NCI-H2029 treated with DMSO at 0.1 percent for 48 hours (cell line): ENCODE data around the gene TFE3.
A peak's percentile ranks its signal among the peaks of the same experiment; 100 is the strongest.

Source experiments
- DNase-seq: peaks from one replicate; lab custom pipeline; 2025; lab: John Stamatoyannopoulos, UW

TFE3 gene

GRCh38 chrX:49060914-49061313 is 17.8 kb upstream of the TFE3 start:
- DNase-seq, result no peak

- no peak for DNase-seq
Measured at GRCh38 chrX:49059681-49060085, 16.5 kb upstream of the TFE3 start.

- DNase-seq, result no peak
Measured at GRCh38 chrX:49059201-49059600, 16.0 kb upstream of the TFE3 start.

- DNase-seq, result no peak
Measured at GRCh38 chrX:49058794-49059193, 15.6 kb upstream of the TFE3 start, which contains the start of gene CCDC120. TSS of gene CCDC120 (plus strand) at chrX:49058999. CDS start at chrX:49062042, 3,043 bp downstream.

GRCh38 chrX:49054073-49054762 is 11.1 kb upstream of the TFE3 start:
- no peak for DNase-seq

GRCh38 chrX:49053223-49054072 is 10.3 kb upstream of the TFE3 start:
- no peak for DNase-seq

GRCh38 chrX:49043987-49044281 is 777 bp upstream of the TFE3 start:
- no peak for DNase-seq

- no peak for DNase-seq
Measured at GRCh38 chrX:49042581-49043219, 457 bp downstream of the TFE3 start.

GRCh38 chrX:49041744-49042580 is 1.2 kb downstream of the TFE3 start:
- DNase-seq, result no peak

GRCh38 chrX:49040376-49040955 is 2.7 kb downstream of the TFE3 start:
- DNase-seq, result no peak

- DNase-seq, result no peak
Measured at GRCh38 chrX:49039598-49040375, 3.4 kb downstream of the TFE3 start.

- DNase-seq, result no peak
Measured at GRCh38 chrX:49037883-49038475, 5.2 kb downstream of the TFE3 start.

- DNase-seq, result no peak
Measured at GRCh38 chrX:49030283-49030682, 12.9 kb downstream of the TFE3 start.

GRCh38 chrX:49029876-49030275 is 13.3 kb downstream of the TFE3 start:
- no peak for DNase-seq

GRCh38 chrX:49019599-49020249 is 23.4 kb downstream of the TFE3 start:
- DNase-seq, result no peak

- DNase-seq, result no peak
Measured at GRCh38 chrX:49019050-49019449, 24.1 kb downstream of the TFE3 start.

GRCh38 chrX:49003696-49004095 is 39.5 kb downstream of the TFE3 start:
- no peak for DNase-seq

GRCh38 chrX:49002091-49002935 is 40.8 kb downstream of the TFE3 start, which contains the start of gene GRIPAP1:
TSS of gene GRIPAP1 (minus strand) at chrX:49002264. CDS start at chrX:49002229, 35 bp downstream.
- DNase-seq, result peak; percentile 60

- DNase-seq, result no peak
Measured at GRCh38 chrX:49001521-49002090, 41.6 kb downstream of the TFE3 start.
